ENCODE measurements around the gene TAF9. TPM values are rescaled to one million over a fixed set of nuclear protein-coding genes. Genes with fewer than 3 reads are reported as not detected.

The TAF9 gene
- total and polyA plus RNA-seq, 2 of the 13 experiments (the other 11 are each of a cell fraction or from before 2014, with no cell fraction given): 113 to 218 TPM

DNA sequence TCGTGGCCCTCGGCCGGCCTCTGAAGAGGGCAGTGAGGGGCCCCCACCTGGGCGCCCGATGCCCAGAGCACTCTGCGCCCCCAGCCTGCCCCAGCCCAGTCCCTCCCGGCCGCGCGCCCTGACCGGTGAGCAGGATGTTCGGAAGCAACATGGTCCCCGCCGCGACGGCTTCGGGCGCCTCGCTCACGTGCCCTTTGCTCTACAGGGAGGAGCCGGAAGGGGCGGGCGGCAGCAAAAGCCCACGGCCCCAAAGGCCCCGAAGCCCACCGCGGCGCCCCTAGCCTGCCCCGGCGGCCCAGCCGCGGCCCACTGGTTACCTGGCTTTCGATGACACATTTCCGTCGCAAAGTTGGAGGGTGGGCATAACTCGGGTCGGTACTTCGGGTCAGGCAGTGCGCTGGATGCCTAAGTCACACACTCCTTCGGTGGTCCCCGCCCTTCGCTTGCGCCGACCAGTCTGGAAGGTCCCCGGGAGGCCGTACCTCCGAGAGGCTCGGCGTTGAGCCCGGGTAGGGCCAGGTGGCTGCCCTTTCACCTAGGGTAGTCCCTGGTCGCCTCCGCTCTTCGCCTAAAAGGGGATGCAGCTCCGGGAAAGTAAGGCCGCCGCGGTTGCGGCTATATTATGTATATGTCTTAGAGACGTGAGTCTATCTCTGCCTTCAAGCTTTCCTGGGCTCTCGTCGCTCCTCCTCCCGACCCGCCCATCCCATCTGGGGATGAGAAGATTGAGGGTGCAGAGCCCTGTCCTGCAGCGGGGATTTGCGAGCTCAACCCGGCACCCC is at the start of gene TAF9, which contains the start of the genes AK6 and RAD17 (continued):
- TF ChIP-seq, protein P1, sequence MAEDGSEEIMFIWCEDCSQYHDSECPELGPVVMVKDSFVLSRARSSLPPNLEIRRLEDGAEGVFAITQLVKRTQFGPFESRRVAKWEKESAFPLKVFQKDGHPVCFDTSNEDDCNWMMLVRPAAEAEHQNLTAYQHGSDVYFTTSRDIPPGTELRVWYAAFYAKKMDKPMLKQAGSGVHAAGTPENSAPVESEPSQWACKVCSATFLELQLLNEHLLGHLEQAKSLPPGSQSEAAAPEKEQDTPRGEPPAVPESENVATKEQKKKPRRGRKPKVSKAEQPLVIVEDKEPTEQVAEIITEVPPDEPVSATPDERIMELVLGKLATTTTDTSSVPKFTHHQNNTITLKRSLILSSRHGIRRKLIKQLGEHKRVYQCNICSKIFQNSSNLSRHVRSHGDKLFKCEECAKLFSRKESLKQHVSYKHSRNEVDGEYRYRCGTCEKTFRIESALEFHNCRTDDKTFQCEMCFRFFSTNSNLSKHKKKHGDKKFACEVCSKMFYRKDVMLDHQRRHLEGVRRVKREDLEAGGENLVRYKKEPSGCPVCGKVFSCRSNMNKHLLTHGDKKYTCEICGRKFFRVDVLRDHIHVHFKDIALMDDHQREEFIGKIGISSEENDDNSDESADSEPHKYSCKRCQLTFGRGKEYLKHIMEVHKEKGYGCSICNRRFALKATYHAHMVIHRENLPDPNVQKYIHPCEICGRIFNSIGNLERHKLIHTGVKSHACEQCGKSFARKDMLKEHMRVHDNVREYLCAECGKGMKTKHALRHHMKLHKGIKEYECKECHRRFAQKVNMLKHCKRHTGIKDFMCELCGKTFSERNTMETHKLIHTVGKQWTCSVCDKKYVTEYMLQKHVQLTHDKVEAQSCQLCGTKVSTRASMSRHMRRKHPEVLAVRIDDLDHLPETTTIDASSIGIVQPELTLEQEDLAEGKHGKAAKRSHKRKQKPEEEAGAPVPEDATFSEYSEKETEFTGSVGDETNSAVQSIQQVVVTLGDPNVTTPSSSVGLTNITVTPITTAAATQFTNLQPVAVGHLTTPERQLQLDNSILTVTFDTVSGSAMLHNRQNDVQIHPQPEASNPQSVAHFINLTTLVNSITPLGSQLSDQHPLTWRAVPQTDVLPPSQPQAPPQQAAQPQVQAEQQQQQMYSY (CRISPR knock-in tag; IDR thresholded peaks at IDR 0.05): peak; percentile 63; the same call in 1 of the 2 replicates
- TF ChIP-seq TBX2 (CRISPR knock-in tag; IDR thresholded peaks at IDR 0.05; ENCODE audit: borderline replicate concordance) (peak; percentile 86), ZNF878 (CRISPR knock-in tag; IDR thresholded peaks at IDR 0.05) (peak; percentile 64; the same call in 1 of the 2 replicates), CAMTA2 (CRISPR knock-in tag; IDR thresholded peaks at IDR 0.05; ENCODE audit: borderline replicate concordance) (0 out of 2 replicates have a peak, but pooled peaks have one; percentile 64), CBX1 (IDR thresholded peaks at IDR 0.05; ENCODE audit: low read depth) (peak; percentile 52), ZNF556 (CRISPR knock-in tag; IDR thresholded peaks at IDR 0.05; ENCODE audit: borderline replicate concordance) (peak; percentile 73; the same call in 1 of the 2 replicates), ZNF792 (CRISPR knock-in tag; IDR thresholded peaks at IDR 0.05) (peak; percentile 88), KDM6A (CRISPR knock-in tag; IDR thresholded peaks at IDR 0.05; ENCODE audit: low read depth) (no peak), KLF9 (CRISPR knock-in tag; IDR thresholded peaks at IDR 0.05; ENCODE audit: low read depth) (peak; percentile 76; the same call in 1 of the 2 replicates), TARDBP (CRISPR knock-in tag; IDR thresholded peaks at IDR 0.05) (peak; percentile 89), CEBPG (CRISPR knock-in tag; IDR thresholded peaks at IDR 0.05) (no peak; the same call in 1 of the 2 replicates), POLR2AphosphoS2 (IDR thresholded peaks at IDR 0.05; ENCODE audit: low read depth, low read length) (peak; percentile 18; the same call in 1 of the 2 replicates)
- TF ChIP-seq, protein P2, sequence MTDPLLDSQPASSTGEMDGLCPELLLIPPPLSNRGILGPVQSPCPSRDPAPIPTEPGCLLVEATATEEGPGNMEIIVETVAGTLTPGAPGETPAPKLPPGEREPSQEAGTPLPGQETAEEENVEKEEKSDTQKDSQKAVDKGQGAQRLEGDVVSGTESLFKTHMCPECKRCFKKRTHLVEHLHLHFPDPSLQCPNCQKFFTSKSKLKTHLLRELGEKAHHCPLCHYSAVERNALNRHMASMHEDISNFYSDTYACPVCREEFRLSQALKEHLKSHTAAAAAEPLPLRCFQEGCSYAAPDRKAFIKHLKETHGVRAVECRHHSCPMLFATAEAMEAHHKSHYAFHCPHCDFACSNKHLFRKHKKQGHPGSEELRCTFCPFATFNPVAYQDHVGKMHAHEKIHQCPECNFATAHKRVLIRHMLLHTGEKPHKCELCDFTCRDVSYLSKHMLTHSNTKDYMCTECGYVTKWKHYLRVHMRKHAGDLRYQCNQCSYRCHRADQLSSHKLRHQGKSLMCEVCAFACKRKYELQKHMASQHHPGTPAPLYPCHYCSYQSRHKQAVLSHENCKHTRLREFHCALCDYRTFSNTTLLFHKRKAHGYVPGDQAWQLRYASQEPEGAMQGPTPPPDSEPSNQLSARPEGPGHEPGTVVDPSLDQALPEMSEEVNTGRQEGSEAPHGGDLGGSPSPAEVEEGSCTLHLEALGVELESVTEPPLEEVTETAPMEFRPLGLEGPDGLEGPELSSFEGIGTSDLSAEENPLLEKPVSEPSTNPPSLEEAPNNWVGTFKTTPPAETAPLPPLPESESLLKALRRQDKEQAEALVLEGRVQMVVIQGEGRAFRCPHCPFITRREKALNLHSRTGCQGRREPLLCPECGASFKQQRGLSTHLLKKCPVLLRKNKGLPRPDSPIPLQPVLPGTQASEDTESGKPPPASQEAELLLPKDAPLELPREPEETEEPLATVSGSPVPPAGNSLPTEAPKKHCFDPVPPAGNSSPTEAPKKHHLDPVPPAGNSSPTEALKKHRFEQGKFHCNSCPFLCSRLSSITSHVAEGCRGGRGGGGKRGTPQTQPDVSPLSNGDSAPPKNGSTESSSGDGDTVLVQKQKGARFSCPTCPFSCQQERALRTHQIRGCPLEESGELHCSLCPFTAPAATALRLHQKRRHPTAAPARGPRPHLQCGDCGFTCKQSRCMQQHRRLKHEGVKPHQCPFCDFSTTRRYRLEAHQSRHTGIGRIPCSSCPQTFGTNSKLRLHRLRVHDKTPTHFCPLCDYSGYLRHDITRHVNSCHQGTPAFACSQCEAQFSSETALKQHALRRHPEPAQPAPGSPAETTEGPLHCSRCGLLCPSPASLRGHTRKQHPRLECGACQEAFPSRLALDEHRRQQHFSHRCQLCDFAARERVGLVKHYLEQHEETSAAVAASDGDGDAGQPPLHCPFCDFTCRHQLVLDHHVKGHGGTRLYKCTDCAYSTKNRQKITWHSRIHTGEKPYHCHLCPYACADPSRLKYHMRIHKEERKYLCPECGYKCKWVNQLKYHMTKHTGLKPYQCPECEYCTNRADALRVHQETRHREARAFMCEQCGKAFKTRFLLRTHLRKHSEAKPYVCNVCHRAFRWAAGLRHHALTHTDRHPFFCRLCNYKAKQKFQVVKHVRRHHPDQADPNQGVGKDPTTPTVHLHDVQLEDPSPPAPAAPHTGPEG (CRISPR knock-in tag; IDR thresholded peaks at IDR 0.05): 0 out of 2 replicates have a peak, but pooled peaks have one; percentile 66
- TF ChIP-seq, protein P3, sequence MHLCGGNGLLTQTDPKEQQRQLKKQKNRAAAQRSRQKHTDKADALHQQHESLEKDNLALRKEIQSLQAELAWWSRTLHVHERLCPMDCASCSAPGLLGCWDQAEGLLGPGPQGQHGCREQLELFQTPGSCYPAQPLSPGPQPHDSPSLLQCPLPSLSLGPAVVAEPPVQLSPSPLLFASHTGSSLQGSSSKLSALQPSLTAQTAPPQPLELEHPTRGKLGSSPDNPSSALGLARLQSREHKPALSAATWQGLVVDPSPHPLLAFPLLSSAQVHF (CRISPR knock-in tag; IDR thresholded peaks at IDR 0.05): peak; percentile 62; the same call in 1 of the 2 replicates
- TF ChIP-seq, protein P4, sequence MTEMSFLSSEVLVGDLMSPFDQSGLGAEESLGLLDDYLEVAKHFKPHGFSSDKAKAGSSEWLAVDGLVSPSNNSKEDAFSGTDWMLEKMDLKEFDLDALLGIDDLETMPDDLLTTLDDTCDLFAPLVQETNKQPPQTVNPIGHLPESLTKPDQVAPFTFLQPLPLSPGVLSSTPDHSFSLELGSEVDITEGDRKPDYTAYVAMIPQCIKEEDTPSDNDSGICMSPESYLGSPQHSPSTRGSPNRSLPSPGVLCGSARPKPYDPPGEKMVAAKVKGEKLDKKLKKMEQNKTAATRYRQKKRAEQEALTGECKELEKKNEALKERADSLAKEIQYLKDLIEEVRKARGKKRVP (CRISPR knock-in tag; IDR thresholded peaks at IDR 0.05): 0 out of 4 replicates have a peak, but pooled peaks of 1 of the 2 experiments have one; percentile 22
- TF ChIP-seq, protein P5, sequence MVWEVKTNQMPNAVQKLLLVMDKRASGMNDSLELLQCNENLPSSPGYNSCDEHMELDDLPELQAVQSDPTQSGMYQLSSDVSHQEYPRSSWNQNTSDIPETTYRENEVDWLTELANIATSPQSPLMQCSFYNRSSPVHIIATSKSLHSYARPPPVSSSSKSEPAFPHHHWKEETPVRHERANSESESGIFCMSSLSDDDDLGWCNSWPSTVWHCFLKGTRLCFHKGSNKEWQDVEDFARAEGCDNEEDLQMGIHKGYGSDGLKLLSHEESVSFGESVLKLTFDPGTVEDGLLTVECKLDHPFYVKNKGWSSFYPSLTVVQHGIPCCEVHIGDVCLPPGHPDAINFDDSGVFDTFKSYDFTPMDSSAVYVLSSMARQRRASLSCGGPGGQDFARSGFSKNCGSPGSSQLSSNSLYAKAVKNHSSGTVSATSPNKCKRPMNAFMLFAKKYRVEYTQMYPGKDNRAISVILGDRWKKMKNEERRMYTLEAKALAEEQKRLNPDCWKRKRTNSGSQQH (CRISPR knock-in tag; IDR thresholded peaks at IDR 0.05; ENCODE audit: low read depth): peak; percentile 53
